ENCODE measurements around the gene NMT1.

Gene NMT1

GRCh38 chr17:45052052-45052772 lies 8.9 kb upstream of the NMT1 start:
- H3K4me1 ChIP-seq (ENCODE audit: control insufficient read depth, insufficient read depth, low read length), result peaks cover 5% of the 10 kb centered on the region; the same call in 1 of the 2 replicates
- H3K27ac ChIP-seq (ENCODE audit: low read depth, low read length), result peak overlapping the region; percentile 83
- no peaks in the 10 kb centered on the region for H3K27me3 ChIP-seq (ENCODE audit: control insufficient read depth, insufficient read depth, low read length)
- peak overlapping the region; percentile 65 for H3K4me3 ChIP-seq (ENCODE audit: low read depth, low read length)
- H3K9me3 ChIP-seq (ENCODE audit: control insufficient read depth, insufficient read depth, low read length), result no peaks in the 10 kb centered on the region
- H3K36me3 ChIP-seq (ENCODE audit: control insufficient read depth, insufficient read depth, low read length), result no peaks in the 10 kb centered on the region
- H3K9ac ChIP-seq (ENCODE audit: low read depth, low read length), result peak overlapping the region; percentile 66

GRCh38 chr17:45060382-45060796 lies 728 bp upstream of the NMT1 start:
- peak overlapping the region; percentile 67 for H3K9ac ChIP-seq (ENCODE audit: low read depth, low read length)
- peak overlapping the region; percentile 89 for H3K4me3 ChIP-seq (ENCODE audit: low read depth, low read length)
- H3K36me3 ChIP-seq (ENCODE audit: control insufficient read depth, insufficient read depth, low read length), result peaks cover 11% of the 10 kb centered on the region
- H3K9me3 ChIP-seq (ENCODE audit: control insufficient read depth, insufficient read depth, low read length), result no peaks in the 10 kb centered on the region
- 0 out of 2 replicates have a peak, but pooled peaks cover 8% of the 10 kb centered on the region for H3K4me1 ChIP-seq (ENCODE audit: control insufficient read depth, insufficient read depth, low read length)
- peak overlapping the region; percentile 82 for H3K27ac ChIP-seq (ENCODE audit: low read depth, low read length)
- no peaks in the 10 kb centered on the region for H3K27me3 ChIP-seq (ENCODE audit: control insufficient read depth, insufficient read depth, low read length)

GRCh38 chr17:45061606-45062205 lies 589 bp downstream of the NMT1 start:
- Histone ChIP-seq H3K27ac (ENCODE audit: low read depth, low read length) (peak overlapping the region; percentile 96), H3K27me3 (ENCODE audit: control insufficient read depth, insufficient read depth, low read length) (no peaks in the 10 kb centered on the region), H3K4me1 (ENCODE audit: control insufficient read depth, insufficient read depth, low read length) (0 out of 2 replicates have a peak, but pooled peaks cover 8% of the 10 kb centered on the region), H3K36me3 (ENCODE audit: control insufficient read depth, insufficient read depth, low read length) (peaks cover 11% of the 10 kb centered on the region), H3K4me3 (ENCODE audit: low read depth, low read length) (peak overlapping the region; percentile 89), H3K9me3 (ENCODE audit: control insufficient read depth, insufficient read depth, low read length) (no peaks in the 10 kb centered on the region), H3K9ac (ENCODE audit: low read depth, low read length) (peak overlapping the region; percentile 97)

- no peak overlapping the region for H3K4me3 ChIP-seq (ENCODE audit: low read depth, low read length)
- no peak overlapping the region for H3K27ac ChIP-seq (ENCODE audit: low read depth, low read length)
These were observed 2.1 kb downstream of the NMT1 start for GRCh38 chr17:45063198-45063597.

GRCh38 chr17:45067637-45068036 lies 6.5 kb downstream of the NMT1 start:
- H3K4me1 ChIP-seq (ENCODE audit: control insufficient read depth, insufficient read depth, low read length), result 0 out of 2 replicates have a peak, but pooled peaks cover under 1% of the 10 kb centered on the region
- H3K36me3 ChIP-seq (ENCODE audit: control insufficient read depth, insufficient read depth, low read length), result peaks cover 35% of the 10 kb centered on the region
- no peaks in the 10 kb centered on the region for H3K27me3 ChIP-seq (ENCODE audit: control insufficient read depth, insufficient read depth, low read length)
- no peak overlapping the region for H3K27ac ChIP-seq (ENCODE audit: low read depth, low read length)
- H3K9me3 ChIP-seq (ENCODE audit: control insufficient read depth, insufficient read depth, low read length), result no peaks in the 10 kb centered on the region
- no peak overlapping the region for H3K4me3 ChIP-seq (ENCODE audit: low read depth, low read length)
- H3K9ac ChIP-seq (ENCODE audit: low read depth, low read length), result no peak overlapping the region

More at GRCh38 chr17:45063198-45063597, 2.1 kb downstream of the NMT1 start:
- Histone ChIP-seq H3K27me3 (ENCODE audit: control insufficient read depth, insufficient read depth, low read length) (no peaks in the 10 kb centered on the region), H3K4me1 (ENCODE audit: control insufficient read depth, insufficient read depth, low read length) (0 out of 2 replicates have a peak, but pooled peaks cover 8% of the 10 kb centered on the region), H3K36me3 (ENCODE audit: control insufficient read depth, insufficient read depth, low read length) (peaks cover 16% of the 10 kb centered on the region), H3K9me3 (ENCODE audit: control insufficient read depth, insufficient read depth, low read length) (no peaks in the 10 kb centered on the region), H3K9ac (ENCODE audit: low read depth, low read length) (no peak overlapping the region)

- no peaks in the 10 kb centered on the region for H3K9me3 ChIP-seq (ENCODE audit: control insufficient read depth, insufficient read depth, low read length)
- H3K4me3 ChIP-seq (ENCODE audit: low read depth, low read length), result no peak overlapping the region
- H3K4me1 ChIP-seq (ENCODE audit: control insufficient read depth, insufficient read depth, low read length), result no peaks in the 10 kb centered on the region
- H3K9ac ChIP-seq (ENCODE audit: low read depth, low read length), result no peak overlapping the region
- H3K27me3 ChIP-seq (ENCODE audit: control insufficient read depth, insufficient read depth, low read length), result no peaks in the 10 kb centered on the region
- peaks cover 40% of the 10 kb centered on the region for H3K36me3 ChIP-seq (ENCODE audit: control insufficient read depth, insufficient read depth, low read length)
- no peak overlapping the region for H3K27ac ChIP-seq (ENCODE audit: low read depth, low read length)
These were observed 8.9 kb downstream of the NMT1 start for GRCh38 chr17:45070001-45070400.

- no peaks in the 10 kb centered on the region for H3K9me3 ChIP-seq (ENCODE audit: control insufficient read depth, insufficient read depth, low read length)
- no peak overlapping the region for H3K27ac ChIP-seq (ENCODE audit: low read depth, low read length)
- H3K4me3 ChIP-seq (ENCODE audit: low read depth, low read length), result no peak overlapping the region
- H3K4me1 ChIP-seq (ENCODE audit: control insufficient read depth, insufficient read depth, low read length), result no peaks in the 10 kb centered on the region
- H3K27me3 ChIP-seq (ENCODE audit: control insufficient read depth, insufficient read depth, low read length), result no peaks in the 10 kb centered on the region
- H3K36me3 ChIP-seq (ENCODE audit: control insufficient read depth, insufficient read depth, low read length), result peaks cover 39% of the 10 kb centered on the region
- no peak overlapping the region for H3K9ac ChIP-seq (ENCODE audit: low read depth, low read length)
These were observed 9.7 kb downstream of the NMT1 start for GRCh38 chr17:45070809-45071208.

GRCh38 chr17:45073414-45074070 lies 12.4 kb downstream of the NMT1 start:
- Histone ChIP-seq H3K27me3 (ENCODE audit: control insufficient read depth, insufficient read depth, low read length) (no peaks in the 10 kb centered on the region), H3K4me3 (ENCODE audit: low read depth, low read length) (no peak overlapping the region), H3K27ac (ENCODE audit: low read depth, low read length) (no peak overlapping the region), H3K4me1 (ENCODE audit: control insufficient read depth, insufficient read depth, low read length) (no peaks in the 10 kb centered on the region), H3K36me3 (ENCODE audit: control insufficient read depth, insufficient read depth, low read length) (peaks cover 40% of the 10 kb centered on the region), H3K9me3 (ENCODE audit: control insufficient read depth, insufficient read depth, low read length) (no peaks in the 10 kb centered on the region), H3K9ac (ENCODE audit: low read depth, low read length) (no peak overlapping the region)

- Histone ChIP-seq H3K36me3 (ENCODE audit: control insufficient read depth, insufficient read depth, low read length) (peaks cover 37% of the 10 kb centered on the region), H3K27ac (ENCODE audit: low read depth, low read length) (no peak overlapping the region), H3K9me3 (ENCODE audit: control insufficient read depth, insufficient read depth, low read length) (no peaks in the 10 kb centered on the region), H3K9ac (ENCODE audit: low read depth, low read length) (no peak overlapping the region), H3K4me1 (ENCODE audit: control insufficient read depth, insufficient read depth, low read length) (no peaks in the 10 kb centered on the region), H3K27me3 (ENCODE audit: control insufficient read depth, insufficient read depth, low read length) (no peaks in the 10 kb centered on the region), H3K4me3 (ENCODE audit: low read depth, low read length) (no peak overlapping the region)
These were observed 16.5 kb downstream of the NMT1 start for GRCh38 chr17:45077643-45078042.

- Histone ChIP-seq H3K4me3 (ENCODE audit: low read depth, low read length) (no peak overlapping the region), H3K36me3 (ENCODE audit: control insufficient read depth, insufficient read depth, low read length) (peaks cover 54% of the 10 kb centered on the region), H3K9ac (ENCODE audit: low read depth, low read length) (no peak overlapping the region), H3K27me3 (ENCODE audit: control insufficient read depth, insufficient read depth, low read length) (no peaks in the 10 kb centered on the region), H3K9me3 (ENCODE audit: control insufficient read depth, insufficient read depth, low read length) (no peaks in the 10 kb centered on the region), H3K27ac (ENCODE audit: low read depth, low read length) (no peak overlapping the region), H3K4me1 (ENCODE audit: control insufficient read depth, insufficient read depth, low read length) (no peaks in the 10 kb centered on the region)
These were observed 20.1 kb downstream of the NMT1 start for GRCh38 chr17:45081047-45081703.
